DMS114 treated with DMSO at 0.1 percent for 48 hours (cell line): Measurements from ENCODE around the gene ANGPTL2.

ENCODE experiments used
- DNase-seq: peaks from one replicate; lab custom pipeline; 2025; ENCODE audit not compliant: unreplicated experiment; lab: John Stamatoyannopoulos, UW

Gene ANGPTL2

DNA sequence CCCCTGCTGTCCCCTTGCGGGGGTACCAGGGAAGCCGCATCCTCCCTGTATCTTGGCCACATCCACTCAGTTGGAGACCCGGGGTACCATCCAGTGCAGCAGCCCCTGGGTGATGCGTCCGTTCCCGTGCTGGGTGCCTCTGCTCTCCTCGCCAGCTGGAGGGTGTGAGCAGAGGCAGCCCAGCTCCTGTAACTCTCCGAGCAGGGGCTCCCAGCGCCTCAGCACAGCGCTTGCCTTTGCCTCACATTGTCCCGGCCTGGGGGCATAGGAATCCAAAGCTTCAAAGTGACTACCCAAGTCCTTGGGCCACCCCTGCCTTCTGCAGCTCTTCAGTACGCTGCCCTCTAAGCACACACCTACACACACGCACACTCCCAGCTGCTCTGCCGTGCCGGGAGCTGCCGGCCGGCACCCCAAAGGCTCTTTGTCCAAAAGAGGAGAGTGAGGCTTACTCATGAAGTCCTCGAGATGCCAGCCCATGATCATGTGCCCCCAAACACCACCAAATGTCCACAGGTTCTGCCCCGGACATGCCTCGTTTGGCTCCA lies 733 bp downstream of the ANGPTL2 start:
- DNase-seq, result no peak

GRCh38 chr9:127119320-127119709 lies 3.1 kb downstream of the ANGPTL2 start:
- DNase-seq, result no peak

GRCh38 chr9:127118597-127119319 lies 3.7 kb downstream of the ANGPTL2 start:
- no peak for DNase-seq

- DNase-seq, result no peak
Measured at GRCh38 chr9:127117801-127118200, 4.6 kb downstream of the ANGPTL2 start.

GRCh38 chr9:127116957-127117356 lies 5.5 kb downstream of the ANGPTL2 start:
- DNase-seq, result no peak

GRCh38 chr9:127116088-127116726 lies 6.2 kb downstream of the ANGPTL2 start:
- DNase-seq, result no peak

DNA sequence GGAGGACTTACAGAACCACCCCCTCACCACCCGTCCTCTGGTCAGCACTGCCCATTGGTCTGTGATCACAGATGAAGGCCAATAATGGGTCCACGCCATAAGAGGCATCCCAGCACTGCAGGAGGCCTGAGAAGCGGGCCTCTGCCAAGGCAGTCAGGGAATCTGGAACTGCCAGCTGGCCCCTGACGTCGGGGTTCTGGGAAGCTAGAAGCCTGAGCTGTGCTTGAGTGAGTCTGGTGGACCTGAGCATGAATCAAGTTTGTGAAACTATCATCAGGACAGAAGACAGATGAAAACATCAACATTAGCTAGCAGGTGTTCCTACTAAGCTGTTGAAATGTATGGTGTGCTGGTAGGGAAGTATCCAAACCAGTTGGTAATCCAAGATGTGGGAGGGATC lies 7.8 kb downstream of the ANGPTL2 start:
- DNase-seq, result no peak

- DNase-seq, result no peak
Measured at GRCh38 chr9:127113191-127113972, 9.1 kb downstream of the ANGPTL2 start.

DNA sequence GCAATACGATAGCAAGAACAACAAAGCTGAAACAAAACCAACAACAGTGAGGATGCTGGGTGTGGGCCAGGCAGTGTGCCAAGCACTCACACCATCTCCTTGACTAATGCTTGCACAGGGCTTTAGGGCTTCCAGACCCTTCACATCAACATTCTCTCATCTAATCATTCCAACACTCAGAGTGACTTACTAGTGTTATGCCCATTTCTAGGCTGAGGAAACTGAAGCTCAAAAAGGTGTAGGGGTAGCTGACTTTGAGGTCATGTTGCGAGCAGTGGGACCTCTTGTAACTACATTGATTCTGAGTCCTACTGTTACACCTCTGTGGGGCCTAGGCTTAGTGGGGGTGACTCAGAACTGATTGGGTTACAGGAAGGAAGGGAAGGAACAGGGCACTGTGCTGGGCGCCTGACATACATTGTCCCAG lies 9.7 kb downstream of the ANGPTL2 start:
- no peak for DNase-seq

DNA sequence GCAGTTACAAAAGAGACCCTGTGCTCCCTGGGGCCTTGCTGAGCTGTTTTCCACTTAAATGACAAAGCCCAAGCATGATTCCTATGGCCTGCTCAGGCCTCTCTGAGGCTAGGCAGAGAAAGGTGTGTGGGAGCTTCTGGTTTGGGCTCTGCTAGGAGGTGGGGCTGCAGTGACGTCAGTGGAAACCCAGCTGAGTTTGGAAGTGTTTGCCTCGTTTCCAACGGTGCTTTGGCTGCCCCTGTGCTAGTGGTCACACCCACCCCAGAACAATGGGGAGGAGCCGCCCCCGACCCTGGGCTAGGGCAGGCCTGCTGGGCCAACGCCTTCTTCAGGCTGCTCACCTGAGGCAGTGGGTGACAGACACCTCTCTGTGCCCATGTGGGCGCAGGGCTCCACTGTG lies 10.4 kb downstream of the ANGPTL2 start:
- no peak for DNase-seq

DNA sequence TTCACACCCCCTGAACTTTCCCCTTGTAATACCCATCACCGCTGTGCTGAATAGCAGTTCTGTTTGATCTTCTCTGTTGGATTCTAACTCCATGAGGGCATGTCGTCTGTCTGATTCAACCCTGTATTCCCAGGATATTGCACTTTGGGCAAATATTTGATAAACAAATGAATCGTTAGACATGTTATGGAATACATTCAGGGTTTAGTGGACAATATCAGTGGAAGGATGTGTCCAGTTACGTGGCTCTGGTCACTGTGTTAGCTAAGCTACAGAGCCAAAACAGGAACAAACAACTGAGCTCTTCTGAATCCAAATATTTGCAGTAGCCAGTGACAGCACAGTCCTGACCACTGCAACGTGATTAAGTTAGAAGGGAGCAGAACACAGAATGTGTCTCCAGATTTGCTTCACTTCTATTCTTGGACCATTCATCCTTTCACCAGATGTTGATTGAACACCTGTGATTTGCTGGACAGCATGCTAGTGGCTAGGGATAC lies 13.2 kb downstream of the ANGPTL2 start:
- no peak for DNase-seq

- DNase-seq, result no peak
Measured at GRCh38 chr9:127107929-127108876, 14.2 kb downstream of the ANGPTL2 start.

DNA sequence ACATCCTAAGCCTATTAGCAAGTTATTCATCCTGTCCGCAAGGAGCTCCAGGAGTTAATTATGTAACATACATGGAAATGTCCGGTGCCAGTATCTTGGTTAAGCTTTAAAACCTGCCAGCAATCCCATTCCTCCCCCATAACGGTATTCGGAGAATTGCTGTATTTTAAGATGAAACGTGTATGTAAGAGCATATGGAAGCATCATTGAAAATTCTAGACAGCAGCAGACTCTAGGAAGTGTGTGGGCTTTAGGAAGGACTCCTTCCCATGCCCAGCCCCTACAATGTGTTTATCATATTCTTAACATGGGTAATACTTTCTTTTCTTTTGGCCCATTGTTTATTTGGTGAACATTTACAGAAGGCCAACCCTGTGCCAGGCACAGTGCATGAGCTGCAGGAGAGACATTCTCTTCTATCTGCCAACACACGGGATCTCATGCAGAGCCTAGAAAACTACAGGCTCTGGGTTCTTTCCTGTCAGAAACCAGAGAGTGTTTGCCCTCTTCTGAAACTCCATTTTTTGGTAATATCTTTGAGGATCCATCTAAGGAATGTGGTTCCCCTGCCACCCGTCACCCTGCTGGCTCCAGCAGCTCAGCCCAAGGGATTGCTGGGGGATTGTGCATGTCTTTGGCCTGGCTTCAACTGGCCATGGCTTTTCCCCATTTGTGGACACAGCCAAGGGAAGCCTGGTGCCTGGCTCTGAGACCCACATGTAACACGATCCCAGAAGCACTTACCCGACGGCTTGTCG lies 15.1 kb downstream of the ANGPTL2 start:
- no peak for DNase-seq

- DNase-seq, result no peak
Measured at GRCh38 chr9:127106466-127106855, 16.0 kb downstream of the ANGPTL2 start.

- DNase-seq, result no peak
Measured at GRCh38 chr9:127105805-127106465, 16.5 kb downstream of the ANGPTL2 start.

DNA sequence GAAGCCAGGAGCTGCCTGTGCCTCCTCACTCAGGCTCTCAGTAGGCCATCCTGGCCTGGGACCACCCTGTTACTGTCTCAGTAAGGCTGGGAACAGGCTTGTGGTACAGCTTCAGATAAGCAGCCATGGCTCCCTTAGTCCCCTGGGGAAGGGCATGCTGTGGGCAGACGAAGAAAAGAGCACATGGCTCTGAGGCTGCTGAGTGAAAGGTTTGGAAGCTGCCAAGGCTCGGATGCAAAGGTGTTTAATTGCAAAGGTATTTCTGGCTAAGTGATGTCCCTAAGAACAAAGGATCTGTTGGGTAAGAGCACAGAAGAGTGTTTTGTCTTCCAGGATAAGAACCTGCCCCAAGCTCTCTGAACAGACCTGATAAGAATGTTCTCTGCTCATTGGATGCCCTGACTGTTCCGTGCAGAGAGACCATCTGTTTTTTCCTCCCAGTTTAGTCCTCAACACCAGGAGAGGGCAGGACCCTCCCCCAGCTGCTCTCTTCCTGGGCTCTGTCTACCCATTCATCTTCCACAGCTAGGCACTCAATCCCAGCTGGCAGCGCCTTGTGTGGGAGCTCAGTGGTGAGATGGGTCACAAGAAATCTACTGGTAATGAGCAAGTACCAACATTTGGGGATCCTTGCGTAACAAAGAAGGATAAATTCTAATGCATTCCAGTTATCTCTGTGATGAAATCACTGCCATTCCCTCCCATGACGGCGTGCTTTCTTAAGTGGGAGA lies 17.7 kb downstream of the ANGPTL2 start:
- DNase-seq, result no peak

- DNase-seq, result no peak
Measured at GRCh38 chr9:127102788-127103187, 19.6 kb downstream of the ANGPTL2 start.

DNA sequence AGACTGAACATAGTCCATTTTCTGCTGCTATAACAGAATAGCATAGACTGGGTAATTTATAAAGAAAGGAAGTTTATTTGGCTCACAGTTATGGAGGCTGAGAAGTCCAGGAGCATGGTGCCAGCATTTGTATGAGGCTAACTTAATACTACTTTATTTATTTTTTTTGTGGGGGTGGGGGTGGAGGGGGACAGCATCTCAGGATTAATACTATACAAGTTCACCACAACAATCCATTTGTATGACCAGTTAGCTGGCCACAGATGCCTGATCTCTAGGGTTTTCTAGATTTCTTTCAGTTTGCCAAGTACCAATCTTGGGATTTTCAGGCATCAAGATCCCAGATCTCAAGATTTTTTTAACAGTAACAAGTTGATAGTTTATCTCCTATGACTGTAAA lies 20.3 kb downstream of the ANGPTL2 start:
- DNase-seq, result no peak

- no peak for DNase-seq
Measured at GRCh38 chr9:127099664-127100063, 22.8 kb downstream of the ANGPTL2 start.
